AG04450 (cell line): ENCODE results near the gene CCNYL1. TPM values are rescaled to one million over a fixed set of nuclear protein-coding genes. Genes with fewer than 3 reads are reported as not detected.
"Not testable (repeated sequence)": the region's sequence is repeated elsewhere in the genome, so short reads cannot be mapped to it uniquely, and the experiment has no call there.

Experiments used
- CTCF ChIA-PET: fragments of 300-600, 350-600 bp; formaldehyde crosslinking; extraction: SDS; loops from one replicate; lab custom pipeline; 2022; ENCODE audit warnings: antibody characterized with exemption, inconsistent platforms; lab: Charles Lee
- POLR2A ChIA-PET: fragments of 350-600 bp; formaldehyde crosslinking; extraction: SDS; loops from one replicate; lab custom pipeline; 2021; ENCODE audit warnings: antibody characterized with exemption, inconsistent platforms; lab: Yijun Ruan, JAX
- DNase-seq: peaks from one replicate; pipeline ENCODE4 v3.0.0-alpha.2; 2011; ENCODE audit warnings: low read depth, low spot score
- H3K27ac ChIP-seq: one replicate; pipeline ENCODE4 v1.5.1; 2012; ENCODE audit warnings: low read depth, low read length, control low read depth
- H3K27me3 ChIP-seq: one replicate; pipeline ENCODE4 v1.6.0; 2012; ENCODE audit warnings: low read length; ENCODE audit not compliant: control insufficient read depth, insufficient read depth
- H3K4me3 ChIP-seq: 2 replicates; pipeline ENCODE4 v1.5.1; 2011; ENCODE audit warnings: mild to moderate bottlenecking, low read depth, low read length, control low read depth
- H3K9me3 ChIP-seq: 2 replicates; pipeline ENCODE4 v1.5.1; 2012; ENCODE audit warnings: low read length; ENCODE audit not compliant: control insufficient read depth, insufficient read depth
- polyA plus RNA-seq: library from polyadenylated mRNA; depleted of rRNA; stranded (reverse); fragments of >200 nt; gene quantifications from 2 replicates; pipeline ENCODE4 v1.2.3, GENCODE V29; 2011
- TF ChIP-seq, protein P1 (sequence below): IDR thresholded peaks from 2 replicates; pipeline ENCODE4 v1.5.1; 2011; ENCODE audit warnings: low read depth, low read length, control low read depth, inconsistent platforms

The CCNYL1 gene
- polyA plus RNA-seq, 1 experiment: 20.5 TPM

DNA sequence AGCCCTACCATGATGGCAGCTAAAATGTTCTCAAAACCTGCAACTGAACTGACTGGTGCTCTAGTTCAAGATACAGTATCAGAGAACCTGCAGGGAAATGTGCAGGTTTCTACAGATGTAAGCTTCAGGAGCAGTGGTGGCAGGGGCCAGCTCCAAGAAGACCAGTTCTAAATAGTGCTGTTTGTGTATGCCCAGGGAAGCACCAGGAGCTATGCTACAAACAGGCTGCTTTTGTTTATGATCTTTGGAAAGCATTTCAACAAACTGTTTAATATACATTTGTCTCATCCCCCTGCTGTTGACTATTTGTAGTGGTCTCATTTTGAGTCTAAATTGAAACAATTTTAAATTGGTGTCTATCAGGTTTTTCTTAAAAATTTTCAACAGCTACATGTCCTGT lies 37.6 kb downstream of the CCNYL1 start:
- TF ChIP-seq, protein P1, sequence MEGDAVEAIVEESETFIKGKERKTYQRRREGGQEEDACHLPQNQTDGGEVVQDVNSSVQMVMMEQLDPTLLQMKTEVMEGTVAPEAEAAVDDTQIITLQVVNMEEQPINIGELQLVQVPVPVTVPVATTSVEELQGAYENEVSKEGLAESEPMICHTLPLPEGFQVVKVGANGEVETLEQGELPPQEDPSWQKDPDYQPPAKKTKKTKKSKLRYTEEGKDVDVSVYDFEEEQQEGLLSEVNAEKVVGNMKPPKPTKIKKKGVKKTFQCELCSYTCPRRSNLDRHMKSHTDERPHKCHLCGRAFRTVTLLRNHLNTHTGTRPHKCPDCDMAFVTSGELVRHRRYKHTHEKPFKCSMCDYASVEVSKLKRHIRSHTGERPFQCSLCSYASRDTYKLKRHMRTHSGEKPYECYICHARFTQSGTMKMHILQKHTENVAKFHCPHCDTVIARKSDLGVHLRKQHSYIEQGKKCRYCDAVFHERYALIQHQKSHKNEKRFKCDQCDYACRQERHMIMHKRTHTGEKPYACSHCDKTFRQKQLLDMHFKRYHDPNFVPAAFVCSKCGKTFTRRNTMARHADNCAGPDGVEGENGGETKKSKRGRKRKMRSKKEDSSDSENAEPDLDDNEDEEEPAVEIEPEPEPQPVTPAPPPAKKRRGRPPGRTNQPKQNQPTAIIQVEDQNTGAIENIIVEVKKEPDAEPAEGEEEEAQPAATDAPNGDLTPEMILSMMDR: 0 out of 2 replicates have a peak, but pooled peaks have one; percentile 5
- H3K9me3 ChIP-seq: no peaks in the 10 kb centered on the region
- ChIA-PET CTCF (interaction anchor here (1.1 to 10.3 kb wide), 8 partner anchors 12 to 505 kb away, joined by 3 to 332 read pairs (median 6); partner anchors contain the start of gene IDH1), POLR2A (interaction anchor here (0.9 kb wide), 1 partner anchor 21 kb away, joined by 3 read pairs; the partner anchor contains the start of gene FZD5)
- H3K4me3 ChIP-seq: no peak overlapping the region
- no peak for DNase-seq
- no peaks in the 10 kb centered on the region for H3K27me3 ChIP-seq
- H3K27ac ChIP-seq: no peak overlapping the region

- CTCF ChIA-PET: interaction anchor here (0.6 to 10.3 kb wide), 6 partner anchors 224 to 504 kb away, joined by 3 to 332 read pairs (median 46); partner anchors contain the start of gene IDH1
- TF ChIP-seq, protein P1: no peak
- Histone ChIP-seq H3K9me3 (no peaks in the 10 kb centered on the region), H3K4me3 (no peak overlapping the region), H3K27ac (no peak overlapping the region), H3K27me3 (no peaks in the 10 kb centered on the region)
- no peak for DNase-seq
- POLR2A ChIA-PET: no interaction called here
Observed at GRCh38 chr2:207749873-207750272, 38.4 kb downstream of the CCNYL1 start.

DNA sequence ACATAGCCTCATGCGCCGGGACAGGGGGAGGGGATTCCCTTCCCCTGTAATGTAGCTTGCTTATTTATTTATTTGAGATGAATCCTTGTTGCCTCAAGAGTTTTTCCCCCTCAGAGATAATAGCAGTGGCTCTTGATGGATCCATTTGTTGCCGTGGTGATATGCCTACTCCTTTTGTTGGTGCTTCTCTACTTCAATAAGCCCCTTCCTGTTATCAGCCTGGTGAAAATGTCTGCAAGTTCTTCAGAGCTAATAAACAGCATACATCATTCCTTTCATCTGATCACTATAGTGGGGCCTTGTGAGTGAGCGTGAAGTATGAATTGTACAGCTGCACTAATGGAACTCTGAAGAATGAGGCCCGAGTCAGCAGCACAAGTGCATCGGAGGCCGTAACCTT lies 38.9 kb downstream of the CCNYL1 start:
- Histone ChIP-seq H3K4me3 (no peak overlapping the region), H3K27ac (no peak overlapping the region), H3K27me3 (no peaks in the 10 kb centered on the region), H3K9me3 (no peaks in the 10 kb centered on the region)
- TF ChIP-seq, protein P1: no peak
- no peak for DNase-seq
- POLR2A ChIA-PET: no interaction called here
- CTCF ChIA-PET: interaction anchor here (0.6 to 10.3 kb wide), 4 partner anchors 267 to 504 kb away, joined by 3 to 332 read pairs (median 118); partner anchors contain the start of gene IDH1

- DNase-seq: no peak
- CTCF ChIA-PET: interaction anchor here (10.2 to 10.3 kb wide), 2 partner anchors 290 to 319 kb away, joined by 228 to 332 read pairs; no protein-coding TSS in a partner anchor
- POLR2A ChIA-PET: no interaction called here
- TF ChIP-seq, protein P1: no peak
- Histone ChIP-seq H3K27me3 (no peaks in the 10 kb centered on the region), H3K27ac (no peak overlapping the region), H3K9me3 (no peaks in the 10 kb centered on the region), H3K4me3 (no peak overlapping the region)
Observed at GRCh38 chr2:207750876-207751275, 39.4 kb downstream of the CCNYL1 start.

DNA sequence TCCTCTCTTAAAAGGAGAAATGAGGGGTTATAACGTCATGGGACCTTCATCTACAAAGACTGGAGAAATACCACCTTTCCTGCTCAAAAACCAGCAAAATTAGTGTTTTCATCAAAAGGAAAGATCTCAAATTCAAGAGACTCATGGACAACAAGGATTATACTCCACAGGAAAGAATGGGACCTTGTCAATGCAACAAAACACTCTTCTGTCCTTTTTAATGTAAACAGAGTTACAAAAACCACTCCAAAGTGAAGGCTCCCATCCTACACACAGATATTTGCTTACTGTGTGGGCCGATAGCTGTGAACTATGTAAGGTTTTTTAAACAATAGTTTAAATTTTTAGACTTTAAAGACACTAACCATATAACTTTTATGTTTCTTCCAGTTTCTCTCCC lies 42.2 kb downstream of the CCNYL1 start:
- H3K27me3 ChIP-seq, DNase-seq, H3K9me3 ChIP-seq, H3K4me3 ChIP-seq, H3K27ac ChIP-seq, POLR2A ChIA-PET: not testable (repeated sequence)
- CTCF ChIA-PET: interaction anchor here (1.9 kb wide), 1 partner anchor 287 kb away, joined by 11 read pairs; no protein-coding TSS in a partner anchor
